ENCODE results near the gene KRT3.
"Not testable (repeated sequence)": the region's sequence is repeated elsewhere in the genome, so short reads cannot be mapped to it uniquely, and the experiment has no call there.

KRT3 gene

DNA sequence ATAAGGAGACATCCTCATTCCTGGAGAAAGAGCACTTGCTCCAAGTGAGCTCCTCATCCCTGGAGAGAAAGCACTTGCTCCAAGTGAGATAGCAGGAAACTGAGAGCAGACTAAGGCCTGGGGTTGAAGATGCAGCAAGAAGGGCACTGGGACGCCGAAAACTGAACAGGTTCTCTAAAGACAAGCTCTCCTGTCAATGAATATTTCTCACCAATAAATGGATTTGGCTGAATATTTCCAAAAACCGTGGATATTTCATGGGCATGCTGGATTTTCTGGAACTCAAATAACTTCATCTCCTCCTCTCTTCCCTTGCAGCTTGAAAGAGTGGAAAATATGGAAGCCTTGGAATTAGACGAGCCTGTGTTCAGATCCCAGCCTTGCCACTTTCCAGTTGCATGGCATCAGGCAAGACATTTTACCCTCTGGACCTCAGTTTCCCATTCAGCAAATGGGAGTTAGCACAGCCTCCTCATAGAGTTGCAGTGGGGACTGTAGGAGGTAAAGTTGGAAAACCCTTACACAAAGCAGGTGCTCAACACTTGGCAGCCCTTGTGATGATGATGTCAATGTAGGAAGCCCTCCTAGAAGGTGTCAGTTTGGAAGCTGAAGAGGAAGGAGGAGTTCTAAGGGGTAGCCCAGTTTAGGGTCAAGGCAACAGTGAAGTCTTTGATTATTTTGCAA, 14.4 kb downstream of the KRT3 start:
- no peak for DNase-seq (ENCODE audit: low read depth in 2 of 2)

DNA sequence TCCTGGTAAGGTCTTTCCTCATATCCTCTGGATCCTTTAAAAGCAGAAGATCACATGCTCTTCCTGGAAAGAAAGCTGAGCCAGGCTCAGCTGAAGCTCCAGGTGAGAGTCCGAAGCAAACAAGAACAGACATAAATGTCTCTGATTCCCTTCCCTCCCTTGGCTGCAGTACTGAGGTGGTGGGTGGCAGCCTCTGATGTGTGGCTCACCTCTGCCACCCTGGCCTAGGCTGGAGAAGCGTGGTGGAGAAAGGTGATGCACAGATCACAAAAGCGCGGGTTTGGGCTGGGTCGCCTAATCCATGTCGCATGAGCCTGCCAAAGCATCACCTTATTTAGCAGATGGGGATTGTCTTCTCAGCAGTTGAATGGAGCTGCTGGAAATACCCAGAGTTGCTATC, 16.0 kb downstream of the KRT3 start:
- no peak for DNase-seq (ENCODE audit: low read depth in 2 of 2)

DNA sequence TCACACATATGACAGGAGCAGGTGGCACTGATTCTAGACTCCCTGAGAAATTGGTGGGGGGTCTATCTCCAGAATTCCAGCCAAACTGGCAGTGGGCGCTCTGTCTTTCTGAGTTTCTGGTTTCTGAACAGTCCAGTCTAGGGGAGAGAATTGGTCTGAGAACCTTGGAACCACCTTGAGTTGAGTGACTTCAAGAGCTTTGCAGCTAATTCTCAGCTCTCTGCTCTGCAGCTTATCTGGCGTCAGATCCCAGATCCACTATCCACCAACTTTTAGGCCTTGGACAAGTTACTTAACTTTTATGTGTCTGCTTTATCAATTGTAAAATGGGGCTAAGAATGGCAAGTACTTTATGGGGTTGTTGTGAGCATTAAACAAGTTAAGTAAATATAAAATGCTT, 17.1 kb downstream of the KRT3 start:
- no peak for DNase-seq (ENCODE audit: low read depth in 2 of 2)

GRCh38 chr12:52777566-52777965, 18.4 kb downstream of the KRT3 start:
- DNase-seq (ENCODE audit: low read depth in 2 of 2), result no peak

GRCh38 chr12:52776913-52777395, 19.0 kb downstream of the KRT3 start, which contains the start of gene KRT76:
TSS of gene KRT76 (minus strand) at chr12:52777345. CDS start at chr12:52777291, 54 bp downstream.
- no peak for DNase-seq (ENCODE audit: low read depth in 2 of 2)

- DNase-seq (ENCODE audit: low read depth in 2 of 2), result no peak
Measured at GRCh38 chr12:52776435-52776834, 19.5 kb downstream of the KRT3 start.

- DNase-seq (ENCODE audit: low read depth in 2 of 2), result no peak
Measured at GRCh38 chr12:52774629-52775250, 21.2 kb downstream of the KRT3 start.

DNA sequence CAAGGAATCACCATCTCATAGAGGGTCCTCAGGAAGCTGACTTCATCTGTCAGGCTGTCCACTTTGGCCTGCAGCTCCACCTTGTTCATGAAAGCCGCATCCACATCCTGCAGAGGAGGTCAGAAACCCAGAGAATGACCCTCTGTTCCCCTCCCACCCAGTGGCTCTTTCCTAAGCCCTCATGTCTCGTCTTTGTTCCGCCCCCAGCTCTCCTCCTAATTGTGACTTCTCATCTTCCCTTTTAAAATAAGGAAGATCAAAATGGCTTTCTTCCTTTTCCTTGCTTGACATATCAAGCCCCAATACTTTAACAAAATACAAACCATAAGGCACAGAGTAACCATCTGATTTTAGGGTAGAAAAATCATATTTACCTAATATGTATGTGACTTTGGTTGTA, 23.1 kb downstream of the KRT3 start:
- DNase-seq (ENCODE audit: low read depth in 2 of 2), result no peak

DNA sequence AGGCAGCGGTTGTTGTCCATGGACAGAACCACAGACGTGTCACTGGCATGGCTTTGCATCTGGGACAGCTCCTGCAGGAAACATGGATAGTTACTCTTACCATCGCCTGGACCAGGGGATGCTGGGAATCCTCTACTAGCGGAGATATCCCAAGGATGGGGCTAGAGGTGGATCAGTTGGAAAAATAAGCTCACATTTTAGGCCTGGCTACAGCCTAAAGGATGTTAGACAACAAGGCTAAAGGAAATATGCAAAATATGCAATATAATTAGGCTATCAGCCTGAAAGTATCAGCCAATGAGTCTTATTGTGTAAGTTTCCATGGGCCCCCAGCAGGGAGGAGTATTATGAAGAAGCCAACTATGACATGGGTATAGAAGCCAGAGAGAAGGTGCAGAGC, 23.7 kb downstream of the KRT3 start:
- no peak for DNase-seq (ENCODE audit: low read depth in 2 of 2)

DNA sequence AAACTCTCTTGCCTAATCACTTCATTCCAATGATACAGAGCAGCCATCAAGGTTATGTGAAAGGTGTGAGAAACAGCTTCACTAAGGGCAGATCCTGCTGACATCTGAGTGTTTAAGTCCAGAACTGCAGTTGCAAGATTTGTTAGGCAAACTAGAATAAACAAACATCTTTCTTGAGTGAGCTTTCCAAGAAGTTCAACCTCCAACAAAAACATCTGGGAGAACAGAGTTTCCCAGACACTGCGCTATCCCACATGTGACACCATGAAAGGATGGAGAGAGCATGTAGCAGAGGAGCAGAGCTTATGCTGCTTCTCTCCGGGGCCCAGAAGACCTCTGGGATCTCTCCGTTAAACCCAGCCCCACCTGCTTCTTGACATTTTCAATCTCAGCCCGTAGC, 24.4 kb downstream of the KRT3 start:
- DNase-seq (ENCODE audit: low read depth in 2 of 2), result no peak

DNA sequence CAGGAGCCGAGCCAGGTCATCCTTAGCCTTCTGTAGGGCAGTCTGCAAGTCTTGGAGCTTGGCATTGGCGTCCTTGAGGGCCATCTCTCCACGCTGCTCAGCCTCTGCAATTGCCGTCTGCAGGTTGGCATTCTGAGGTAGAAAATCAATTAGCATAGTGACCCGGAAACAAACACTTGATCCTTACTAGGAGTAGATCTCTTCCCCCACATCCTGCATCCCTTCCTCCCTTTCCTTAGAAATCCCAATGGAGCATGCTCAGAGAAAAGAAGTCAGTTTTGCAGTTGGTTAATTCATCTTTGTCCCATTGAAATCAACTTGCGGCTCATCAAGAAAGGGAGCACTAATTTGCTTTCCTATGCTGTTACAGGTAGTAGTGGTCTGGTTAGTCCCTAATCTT, 24.8 kb downstream of the KRT3 start:
- DNase-seq (ENCODE audit: low read depth in 2 of 2), result no peak

- no peak for DNase-seq (ENCODE audit: low read depth in 2 of 2)
Measured at GRCh38 chr12:52769946-52770345, 26.0 kb downstream of the KRT3 start.

DNA sequence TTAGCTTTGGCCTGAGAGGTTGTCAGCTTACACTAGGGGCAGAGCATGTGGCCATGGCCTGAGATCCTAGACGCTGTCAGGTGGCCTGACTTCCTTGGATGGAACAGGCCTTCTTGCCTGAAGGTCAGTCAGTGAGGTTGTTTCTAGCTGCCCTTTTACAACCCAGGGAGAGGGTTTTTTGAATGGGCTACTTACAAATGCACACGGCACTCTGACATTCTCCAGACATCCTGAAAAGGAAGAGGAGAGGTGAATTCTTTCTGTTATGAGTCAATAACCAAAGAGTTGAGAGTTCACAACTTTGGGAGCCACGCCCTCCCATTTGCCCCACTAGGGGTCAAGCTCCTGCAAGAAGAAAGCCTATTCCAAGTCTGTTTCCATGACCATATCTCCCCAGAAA, 26.6 kb downstream of the KRT3 start:
- no peak for DNase-seq (ENCODE audit: low read depth in 2 of 2)

- no peak for DNase-seq (ENCODE audit: low read depth in 2 of 2)
Measured at GRCh38 chr12:52768479-52769200, 27.3 kb downstream of the KRT3 start.

- DNase-seq (ENCODE audit: low read depth in 2 of 2), result no peak
Measured at GRCh38 chr12:52767427-52767826, 28.5 kb downstream of the KRT3 start.

DNA sequence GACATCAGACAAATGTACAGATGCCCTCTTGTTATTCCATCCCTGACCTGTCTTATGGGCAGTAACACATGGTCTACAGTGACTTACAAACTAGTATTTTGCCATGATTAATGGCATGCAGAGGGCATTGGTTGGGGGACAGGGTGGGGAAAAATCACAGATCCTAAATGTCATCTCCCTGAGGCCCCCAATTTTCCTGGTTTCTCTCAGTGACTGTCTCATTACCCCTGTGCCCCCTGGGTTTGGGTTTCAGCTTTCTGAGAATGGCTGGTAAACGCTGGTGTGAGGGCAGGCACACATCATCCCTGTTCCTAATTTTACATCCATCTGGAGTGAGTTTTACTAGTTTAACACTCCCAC, 28.9 kb downstream of the KRT3 start:
- no peak for DNase-seq (ENCODE audit: low read depth in 2 of 2)

GRCh38 chr12:52766351-52767019, 29.4 kb downstream of the KRT3 start:
- DNase-seq (ENCODE audit: low read depth in 2 of 2), result no peak

- no peak for DNase-seq (ENCODE audit: low read depth in 2 of 2)
Measured at GRCh38 chr12:52765702-52766101, 30.2 kb downstream of the KRT3 start.

GRCh38 chr12:52763991-52764390, 31.9 kb downstream of the KRT3 start:
- DNase-seq (ENCODE audit: low read depth in 2 of 2), result no peak

- no peak for DNase-seq (ENCODE audit: low read depth in 2 of 2)
Measured at GRCh38 chr12:52763036-52763659, 32.8 kb downstream of the KRT3 start.

DNA sequence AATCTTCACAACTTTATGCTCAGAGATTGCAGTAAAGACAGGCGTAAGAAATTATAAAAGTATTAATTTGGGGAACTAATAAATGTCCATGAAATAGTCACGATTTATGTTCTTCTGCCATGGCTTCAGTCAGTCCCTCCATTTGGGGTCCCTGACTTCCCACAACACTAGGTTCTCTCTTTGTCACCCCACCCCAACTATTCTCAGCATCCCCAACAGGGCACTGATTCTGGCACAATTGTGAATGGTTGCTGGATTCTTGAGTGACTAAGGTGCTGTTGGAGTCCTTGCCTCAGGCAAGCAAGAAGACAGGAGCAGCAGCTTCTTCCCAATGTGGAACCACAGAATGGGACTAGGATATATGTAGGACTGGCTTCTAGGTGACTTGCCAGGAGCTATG, 34.1 kb downstream of the KRT3 start:
- DNase-seq (ENCODE audit: low read depth in 2 of 2), result no peak

GRCh38 chr12:52761218-52761617, 34.7 kb downstream of the KRT3 start:
- not testable (repeated sequence) for DNase-seq (ENCODE audit: low read depth in 2 of 2)

All from activated CD4-positive, alpha-beta T cell treated with anti-CD3 and anti-CD28 coated beads for 24 hours (primary cell).